Large intestine (tissue), 1 donor: ENCODE measurements around the gene UBALD1. TPM values are rescaled to one million over a fixed set of nuclear protein-coding genes. Genes with fewer than 3 reads are reported as not detected.

Source experiments
- polyA plus RNA-seq: library from polyadenylated mRNA; unstranded; fragments of 120-200 nt; gene quantifications from one replicate; pipeline ENCODE4 v1.2.1, GENCODE V29; 2013

UBALD1 gene
- polyA plus RNA-seq, 1 donor, result 28.4 TPM

Other genes with a start within 250 kb of the UBALD1 start
- 5.7 TPM for gene VASN, start 243.0 kb downstream of the UBALD1 start, polyA plus RNA-seq
- gene CORO7, start 198.3 kb downstream of the UBALD1 start, polyA plus RNA-seq, result 41.4 TPM
- gene DNAJA3, start 189.0 kb downstream of the UBALD1 start, polyA plus RNA-seq, result 46.0 TPM
- gene NMRAL1, start 140.3 kb downstream of the UBALD1 start, polyA plus RNA-seq, result 37.7 TPM
- gene HMOX2, start 138.5 kb downstream of the UBALD1 start, polyA plus RNA-seq, result 47.6 TPM
- 44.6 TPM for gene CDIP1, start 76.1 kb downstream of the UBALD1 start, polyA plus RNA-seq
- 0.18 TPM for gene C16orf96, start 58.5 kb downstream of the UBALD1 start, polyA plus RNA-seq
- gene MGRN1, start 9.9 kb upstream of the UBALD1 start, polyA plus RNA-seq, result 52.9 TPM
- gene NUDT16L1, start 78.7 kb upstream of the UBALD1 start, polyA plus RNA-seq, result 42.5 TPM
- gene ANKS3, start 119.4 kb upstream of the UBALD1 start, polyA plus RNA-seq, result 19.8 TPM
- 0.78 TPM for gene DNAAF8, start 119.6 kb upstream of the UBALD1 start, polyA plus RNA-seq
- 10.4 TPM for gene ZNF500, start 152.3 kb upstream of the UBALD1 start, polyA plus RNA-seq
- not detected for gene SEPTIN12, start 173.5 kb upstream of the UBALD1 start, polyA plus RNA-seq
- 75.8 TPM for gene SMIM22, start 180.5 kb upstream of the UBALD1 start, polyA plus RNA-seq
- 28.9 TPM for gene ROGDI, start 187.7 kb upstream of the UBALD1 start, polyA plus RNA-seq
- gene GLYR1, start 232.4 kb upstream of the UBALD1 start, polyA plus RNA-seq, result 102 TPM
- 38.2 TPM for gene UBN1, start 232.6 kb upstream of the UBALD1 start, polyA plus RNA-seq